HG02884 (cell line): ENCODE data around the gene CDK2AP2.
"Not testable (repeated sequence)": the region's sequence is repeated elsewhere in the genome, so short reads cannot be mapped to it uniquely, and the experiment has no call there.

Experiments used
- ATAC-seq: cut with Tn5 transposase; IDR thresholded peaks from one replicate; pipeline ENCODE4 v1.9.1; 2021; ENCODE audit warnings: mild to moderate bottlenecking, moderate library complexity; ENCODE audit not compliant: unreplicated experiment

The CDK2AP2 gene, protein sequence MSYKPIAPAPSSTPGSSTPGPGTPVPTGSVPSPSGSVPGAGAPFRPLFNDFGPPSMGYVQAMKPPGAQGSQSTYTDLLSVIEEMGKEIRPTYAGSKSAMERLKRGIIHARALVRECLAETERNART

DNA sequence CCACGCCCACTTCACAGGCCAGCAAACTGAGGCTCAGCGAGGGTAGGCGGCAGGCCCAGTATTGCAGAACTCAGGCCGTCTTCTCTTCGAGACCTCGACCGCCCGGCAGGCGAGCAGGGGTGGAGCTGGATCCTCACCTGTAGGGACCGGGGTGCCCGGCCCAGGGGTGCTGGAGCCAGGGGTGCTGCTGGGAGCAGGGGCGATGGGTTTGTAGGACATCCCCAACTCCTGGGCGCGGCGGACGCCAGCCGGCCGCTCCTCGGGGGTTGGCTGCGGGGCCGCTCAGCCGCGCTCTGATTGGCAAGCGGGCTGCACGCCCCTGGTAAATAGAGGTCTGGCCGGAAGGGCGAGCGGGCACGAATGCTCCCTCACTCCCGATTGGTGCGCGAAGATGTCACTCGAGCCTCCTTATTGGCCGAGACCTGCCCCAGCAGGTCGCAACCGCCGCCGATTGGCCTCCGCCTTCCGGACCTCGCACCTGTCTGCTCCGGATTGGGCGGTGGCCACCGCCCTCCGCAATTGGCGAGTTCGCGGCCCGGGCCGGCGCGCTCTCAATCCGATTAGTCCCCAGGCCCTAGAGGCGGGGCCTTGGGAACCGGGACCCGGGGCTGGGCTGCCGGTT is at the start of gene CDK2AP2:
CDK2AP2 (minus strand) TSS at position 299 of the 622 bp plus-strand sequence; CDS start at position 219, 80 bp downstream.
- ATAC-seq = peak; percentile 72

DNA sequence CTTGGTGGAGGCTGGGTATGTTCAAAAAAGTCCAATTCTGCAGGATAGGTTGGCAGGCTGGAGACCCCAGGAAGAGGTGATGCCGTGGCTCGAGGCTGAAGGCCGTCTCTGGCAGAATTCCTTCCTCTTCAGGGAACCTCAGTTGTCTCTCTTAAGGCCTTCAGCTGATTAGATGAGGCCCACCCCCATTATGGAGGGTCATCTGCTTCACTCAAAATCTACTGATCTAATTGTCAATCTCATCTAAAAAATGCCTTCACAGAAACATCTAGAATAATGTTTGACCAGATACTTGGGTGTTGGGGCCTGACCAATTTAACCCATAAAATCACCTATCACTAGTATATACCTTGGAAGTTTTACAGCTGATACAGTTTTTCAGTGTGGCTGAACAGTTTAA is 48.3 kb upstream of the CDK2AP2 start:
- ATAC-seq = no peak

- ATAC-seq = not testable (repeated sequence)
Measured at GRCh38 chr11:67551697-67552096, 43.7 kb upstream of the CDK2AP2 start.

GRCh38 chr11:67551127-67551526 is 43.2 kb upstream of the CDK2AP2 start:
- ATAC-seq = no peak

DNA sequence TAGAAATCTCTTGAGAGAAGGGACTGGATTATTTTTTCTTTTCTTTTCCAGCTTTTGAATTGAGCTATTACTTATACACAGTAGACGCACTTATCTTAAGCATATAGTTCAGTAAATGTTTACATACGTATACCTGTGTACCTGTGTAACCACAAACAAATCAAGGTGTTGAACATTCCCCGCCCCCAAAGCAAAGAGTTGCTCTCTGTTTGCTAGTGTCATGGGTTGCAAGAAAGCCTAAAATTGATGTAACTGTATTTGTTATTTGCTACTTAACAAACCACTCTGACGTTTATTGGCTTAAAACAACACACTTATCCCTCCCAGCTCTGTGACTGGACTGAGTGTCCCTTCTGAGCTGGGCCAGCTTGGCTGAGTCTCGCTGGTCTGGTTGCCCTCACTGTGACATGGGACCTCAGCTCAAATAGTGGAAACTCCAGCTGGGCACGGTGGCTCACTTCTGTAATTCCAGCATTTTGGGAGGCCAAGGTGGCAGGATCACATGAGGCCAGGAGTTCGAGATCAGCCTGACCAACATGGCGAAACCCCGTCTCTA is 40.7 kb upstream of the CDK2AP2 start:
- ATAC-seq = no peak

DNA sequence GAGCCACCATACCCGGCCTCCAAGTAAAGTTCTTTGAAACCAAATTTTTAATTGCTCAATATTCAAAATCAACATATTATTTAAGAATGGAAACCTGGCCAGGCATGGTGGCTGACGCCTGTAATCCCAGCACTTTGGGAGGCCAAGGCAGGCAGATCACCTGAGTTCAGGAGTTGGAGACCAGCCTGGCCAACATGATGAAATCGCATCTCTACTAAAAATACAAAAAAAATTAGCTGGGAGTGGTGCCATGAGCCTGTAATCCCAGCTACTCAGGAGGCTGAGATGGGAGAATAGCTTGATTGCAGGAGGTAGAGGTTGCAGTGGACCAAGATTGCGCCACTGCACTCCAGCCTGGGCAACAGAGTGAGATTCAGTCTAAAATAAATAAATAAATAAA is 40.1 kb upstream of the CDK2AP2 start:
- ATAC-seq = not testable (repeated sequence)

DNA sequence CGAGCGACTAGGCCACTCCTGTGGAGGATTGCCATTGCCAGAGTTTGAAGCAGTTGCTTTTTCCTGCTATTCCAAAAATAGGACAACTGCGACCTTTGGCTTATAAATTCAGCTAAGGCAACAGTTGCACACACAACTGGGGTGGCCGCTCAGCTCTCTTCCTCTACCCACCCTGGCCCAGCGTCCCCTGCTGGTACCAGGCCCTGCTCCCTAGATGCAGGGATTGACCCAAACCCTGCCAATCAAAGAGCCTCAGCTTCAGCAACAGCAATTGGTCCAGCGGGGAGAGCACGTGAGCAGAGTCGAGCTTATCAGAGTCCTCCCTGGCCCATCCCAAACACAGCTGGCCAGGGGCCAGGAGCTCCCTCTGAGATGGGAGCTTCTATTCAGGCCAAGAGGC is 37.3 kb upstream of the CDK2AP2 start:
- ATAC-seq = no peak

GRCh38 chr11:67544616-67545242 is 36.8 kb upstream of the CDK2AP2 start:
- ATAC-seq = no peak

- no peak for ATAC-seq
Measured at GRCh38 chr11:67543585-67543984, 35.6 kb upstream of the CDK2AP2 start.

- ATAC-seq = no peak
Measured at GRCh38 chr11:67542971-67543370, 35.0 kb upstream of the CDK2AP2 start.

- no peak for ATAC-seq
Measured at GRCh38 chr11:67542169-67542568, 34.2 kb upstream of the CDK2AP2 start.

GRCh38 chr11:67541198-67541597 is 33.2 kb upstream of the CDK2AP2 start:
- ATAC-seq = no peak

- no peak for ATAC-seq
Measured at GRCh38 chr11:67539550-67539949, 31.6 kb upstream of the CDK2AP2 start.

GRCh38 chr11:67538823-67539505 is 31.0 kb upstream of the CDK2AP2 start:
- no peak for ATAC-seq

- no peak for ATAC-seq
Measured at GRCh38 chr11:67538306-67538705, 30.3 kb upstream of the CDK2AP2 start.

- ATAC-seq = no peak
Measured at GRCh38 chr11:67535561-67535960, 27.6 kb upstream of the CDK2AP2 start.

DNA sequence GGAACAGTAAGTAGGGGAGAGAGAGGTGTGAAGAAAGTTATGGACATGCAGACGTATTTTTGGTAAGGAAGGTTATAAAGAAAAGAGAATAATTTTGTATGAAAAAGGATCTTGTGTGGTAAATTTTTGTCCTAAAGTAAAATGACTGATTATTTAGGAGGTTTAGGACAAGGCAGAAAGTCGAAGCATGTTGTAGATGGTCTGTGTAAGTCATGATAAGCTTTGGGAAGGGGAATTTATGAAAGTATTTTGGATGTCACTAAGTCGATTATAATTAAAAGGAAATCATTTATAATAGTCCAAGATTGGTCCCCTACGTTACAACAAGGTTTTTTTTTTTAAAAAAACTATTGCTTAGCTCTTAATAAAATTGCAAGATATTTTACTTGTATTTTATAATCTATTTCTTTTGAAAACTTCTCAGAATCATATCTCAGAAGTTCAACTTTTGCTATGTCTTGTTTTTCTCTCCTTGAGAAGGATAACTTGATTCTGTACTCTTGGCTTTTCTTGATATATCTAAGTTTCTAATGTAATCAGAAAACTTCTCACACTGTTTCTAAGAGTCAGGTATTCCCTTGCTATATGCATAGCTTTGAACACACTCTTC is 26.2 kb upstream of the CDK2AP2 start:
- no peak for ATAC-seq

DNA sequence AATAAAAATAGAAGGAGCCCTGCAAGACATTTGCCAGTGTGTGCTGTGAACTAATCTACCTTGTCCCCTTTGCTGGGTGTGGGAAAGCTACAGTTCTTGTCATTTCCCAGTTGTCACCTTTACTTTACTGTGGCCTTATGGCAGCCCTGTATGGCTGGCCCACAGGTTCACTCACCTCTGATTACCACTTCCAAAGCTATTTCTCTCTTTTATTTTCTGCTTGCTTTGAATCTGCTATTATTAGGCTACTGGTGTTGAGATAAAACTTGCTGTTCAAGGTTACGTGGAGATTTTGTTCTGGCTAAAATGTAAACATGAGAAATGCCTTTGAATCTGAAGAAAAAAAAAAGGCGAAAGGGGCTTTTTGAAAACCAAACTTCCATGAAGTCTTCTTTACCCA is 24.9 kb upstream of the CDK2AP2 start:
- ATAC-seq = no peak

GRCh38 chr11:67530282-67530592 is 22.3 kb upstream of the CDK2AP2 start:
- no peak for ATAC-seq

GRCh38 chr11:67528376-67528775 is 20.4 kb upstream of the CDK2AP2 start:
- ATAC-seq = no peak

- no peak for ATAC-seq
Measured at GRCh38 chr11:67525275-67525976, 17.5 kb upstream of the CDK2AP2 start.
